ENCODE data around the gene DMBT1. TPM values are rescaled to one million over a fixed set of nuclear protein-coding genes. Genes with fewer than 3 reads are reported as not detected.

The DMBT1 gene
- total and polyA plus RNA-seq, 10 of the 15 experiments (the other 5 are each of a cell fraction or from before 2014, with no cell fraction given): under 0.01 to 0.13 (median 0.03) TPM; not detected in 5

GRCh38 chr10:122673731-122674130, 113.2 kb downstream of the DMBT1 start (continued):
- TF ChIP-seq TARDBP (IDR thresholded peaks at IDR 0.05; ENCODE audit: borderline replicate concordance) (no peak), TAF1 (IDR thresholded peaks at IDR 0.05; ENCODE audit: borderline replicate concordance, low read depth, low read length) (no peak), SMC3 (IDR thresholded peaks at IDR 0.05; ENCODE audit: borderline replicate concordance, low read length) (no peak), NR2F1 (conservative IDR thresholded peaks at IDR 0.05) (no peak), ZNF207 (IDR thresholded peaks at IDR 0.05; ENCODE audit: borderline replicate concordance) (no peak), KDM1A (IDR thresholded peaks at IDR 0.05; ENCODE audit: borderline replicate concordance) (no peak), ZNF274 (IDR thresholded peaks at IDR 0.05; ENCODE audit: insufficient read depth, insufficient read length) (no peak), DPF2 (IDR thresholded peaks at IDR 0.05) (no peak), TCF7 (IDR thresholded peaks at IDR 0.05; ENCODE audit: borderline replicate concordance) (no peak)

- H3K9me3 ChIP-seq (replicated peaks; ENCODE audit: control insufficient read depth, insufficient read depth, low read length): no peaks in the 10 kb centered on the region
- ChIA-PET POLR2A (no interaction called here), CTCF (interaction anchor here (1.2 kb wide), 1 partner anchor 26 kb away, joined by 6 read pairs; no protein-coding TSS in a partner anchor), SMC1A (ENCODE audit: uncharacterized antibody, unreplicated experiment) (interaction anchor here (0.6 to 0.7 kb wide), 2 partner anchors 26 to 352 kb away, joined by 3 read pairs; no protein-coding TSS in a partner anchor), RAD21 (ENCODE audit: unreplicated experiment) (no interaction called here)
- in situ Hi-C loops (cut with MboI): no loop called here
- no peaks in the 10 kb centered on the region for H3K79me2 ChIP-seq (ENCODE audit: control insufficient read depth, insufficient read depth, low read length)
- H3K4me1 ChIP-seq (ENCODE audit: control insufficient read depth, insufficient read depth, low read length): no peaks in the 10 kb centered on the region
- FAIRE-seq: no peak
- H3K4me2 ChIP-seq (ENCODE audit: control insufficient read depth, insufficient read depth): no peak overlapping the region
- H3K27ac ChIP-seq (ENCODE audit: control insufficient read depth, insufficient read depth): no peak overlapping the region
- no peaks in the 10 kb centered on the region for H3K36me3 ChIP-seq (ENCODE audit: control insufficient read depth in 2 of 2, insufficient read depth in 2 of 2, low read length in 1 of 2)
- WGBS (ENCODE audit: insufficient coverage, insufficient replicate concordance, low lambda C conversion rate, missing lambda C conversion rate): 1% methylated on average over 8 of the region's 8 CpGs
- H3K9ac ChIP-seq (ENCODE audit: control insufficient read depth, insufficient read depth, low read length): no peak overlapping the region
- BruUV-seq (replicated peaks): no TSS peak
- no peak for DNase-seq (ENCODE audit: low read depth, low spot score)
- no peaks in the 10 kb centered on the region for H4K20me1 ChIP-seq (ENCODE audit: control insufficient read depth, insufficient read depth)
- no peak overlapping the region for H2AFZ ChIP-seq (ENCODE audit: control insufficient read depth, low read depth, low read length)
- H3K27me3 ChIP-seq (replicated peaks in 1 of 2; ENCODE audit: control insufficient read depth in 2 of 2, insufficient read depth in 2 of 2, low read length in 1 of 2): peaks cover 0 to 2% of the 10 kb centered on the region in 2 experiments; a peak in 1 of 4 replicates
- ATAC-seq: no peak
- intact Hi-C loops (cut with micrococcal nuclease; ENCODE audit: unreplicated experiment): no loop called here
- no peak overlapping the region for H3K4me3 ChIP-seq
- no peak for TF ChIP-seq POU2F2 (IDR thresholded peaks at IDR 0.05; ENCODE audit: borderline replicate concordance, low read depth, low read length)
- TF ChIP-seq POLR2AphosphoS2 (IDR thresholded peaks at IDR 0.05; ENCODE audit: low read depth, low read length): no peak
- TF ChIP-seq ZNF687 (IDR thresholded peaks at IDR 0.05): no peak
- no peak for TF ChIP-seq ZBTB4 (CRISPR knock-in tag; IDR thresholded peaks at IDR 0.05)
- no peak for TF ChIP-seq RCOR1 (conservative IDR thresholded peaks at IDR 0.05; ENCODE audit: low read depth, low read length)
- no peak for TF ChIP-seq IKZF1 (conservative IDR thresholded peaks at IDR 0.05)
- no peak for TF ChIP-seq HSF1 (IDR thresholded peaks at IDR 0.05; ENCODE audit: low read depth, low read length)
- no peak for TF ChIP-seq CBFB (IDR thresholded peaks at IDR 0.05; ENCODE audit: low read depth)
Measured at GRCh38 chr10:122674781-122675180, 114.2 kb downstream of the DMBT1 start.

Data from GM12878 (cell line).